Spleen (tissue), 11 donors: ENCODE data around the gene DNMT1. TPM values are rescaled to one million over a fixed set of nuclear protein-coding genes. Genes with fewer than 3 reads are reported as not detected.

Source experiments
- DNase-seq: peaks from one replicate; pipeline ENCODE4 v3.0.0-alpha.2; 2020
- H3K27ac ChIP-seq, 8 donors: fragments of 200-600 bp; sonication (generic) in 7 of 8; 1 replicate in 4 of 8; 2 replicates in 4 of 8; pipeline versions ENCODE4 v1.5.0 to v1.8.0; 2016 to 2021; ENCODE audit warnings: inconsistent platforms in 4 of 8, mild to moderate bottlenecking in 4 of 8, moderate library complexity in 1 of 8
- H3K27me3 ChIP-seq, 7 donors: fragments of 200-600 bp; sonication (generic) in 6 of 7; replicated peaks in 1 of 7; 1 replicate in 4 of 7; 2 replicates in 3 of 7; pipeline versions ENCODE4 v1.5.0 to v1.8.0; 2016 to 2021; ENCODE audit warnings: inconsistent platforms in 3 of 7, mild to moderate bottlenecking in 1 of 7
- H3K36me3 ChIP-seq, 6 donors: fragments of 200-600 bp; sonication (generic) in 5 of 6; 1 replicate in 4 of 6; 2 replicates in 2 of 6; pipeline versions ENCODE4 v1.5.0 to v1.8.0; 2016 to 2021; ENCODE audit warnings: inconsistent platforms in 2 of 6
- H3K4me1 ChIP-seq, 6 donors: fragments of 200-600 bp; sonication (generic) in 5 of 6; 1 replicate in 3 of 6; 2 replicates in 3 of 6; pipeline versions ENCODE4 v1.5.0 to v1.8.0; 2016 to 2021; ENCODE audit warnings: inconsistent platforms in 3 of 6
- H3K4me3 ChIP-seq, 8 donors: fragments of 200-600 bp; sonication (generic) in 7 of 8; 1 replicate in 4 of 8; 2 replicates in 4 of 8; pipeline versions ENCODE4 v1.5.0 to v1.8.0; 2016 to 2021; ENCODE audit warnings: inconsistent platforms in 4 of 8, mild to moderate bottlenecking in 4 of 8, moderate library complexity in 2 of 8
- H3K9me3 ChIP-seq, 8 donors: fragments of 200-600 bp; sonication (generic) in 7 of 8; 1 replicate in 4 of 8; 2 replicates in 4 of 8; pipeline versions ENCODE4 v1.5.0 to v1.8.0; 2016 to 2021; ENCODE audit warnings: inconsistent platforms in 4 of 8
- CTCF ChIP-seq, 11 experiments: fragments of 200-600 bp in 7 of 11; fragments of 450-650 bp in 4 of 11; sonication (generic) in 4 of 11; IDR thresholded peaks in 8 of 11; conservative IDR thresholded peaks in 3 of 11; 1 replicate in 7 of 11; 2 replicates in 4 of 11; pipeline versions ENCODE4 v1.4.0 to v1.8.0; 2016 to 2021; ENCODE audit warnings: antibody characterized with exemption in 11 of 11, inconsistent platforms in 4 of 11, mild to moderate bottlenecking in 1 of 11
- POLR2A ChIP-seq, 3 donors: fragments of 450-650 bp; IDR thresholded peaks; one replicate each; pipeline ENCODE4 v1.5.1; 2017; ENCODE audit warnings: antibody characterized with exemption in 3 of 3, mild to moderate bottlenecking in 1 of 3
- POLR2AphosphoS5 ChIP-seq, 3 donors: sonication (generic); formaldehyde crosslinking; IDR thresholded peaks; one replicate each; pipeline ENCODE4 v1.5.1; 2017; ENCODE audit warnings: antibody characterized with exemption in 3 of 3
- WGBS, 5 donors: extraction: QIAGEN DNeasy Blood & Tissue Kit in 3 of 5; methylation state at CpG; one replicate each; pipeline versions ENCODE4 v1.1.5 to v1.1.7; 2013 to 2018; 5-methylcytosine and 5-hydroxymethylcytosine counted together
- intact Hi-C: fragments of 100-400 bp; cut with DNase I; formaldehyde crosslinking; loops from one replicate; pipeline ENCODE4 v1.15.0; 2023; ENCODE audit warnings: low total_unique reads
- polyA plus RNA-seq, 3 donors: library from polyadenylated mRNA; stranded (reverse); fragments of 200-250 nt; gene quantifications; one replicate each; pipeline ENCODE4 v1.2.1, GENCODE V29; 2013
- total RNA-seq, 7 donors: library from RNA; depleted of rRNA in 3 of 7; stranded (reverse); fragments of >200 nt in 3 of 7; fragmentation: NEBNext Ultra II Directional in 4 of 7; extraction: Animal tissue kit (Norgen Biotek cat#: 25700) in 4 of 7; gene quantifications; one replicate each; pipeline versions ENCODE4 v1.1.0 to v1.2.1, GENCODE V29; 2016 to 2021
- donor health status: healthy with polysubstance abuse.
- donor health status: DM: no; HTN: no; CAD: no; lungs with moderate emphysema.
- donor health status: DM: no; HTN: no; CAD: no.
- donor health status: Bipolar disorder and iron deficiency.
- donor health status: healthy.
- donor health status: DM: no; HTN: no; CAD: no.
- donor health status: DM: yes; HTN: yes; CAD: no.

DNMT1 gene
- total and polyA plus RNA-seq, 10 donors = 40.6 to 131 (median 71.8) TPM

GRCh38 chr19:10139952-10140351, 54.8 kb downstream of the DNMT1 start:
- H3K27ac ChIP-seq = no peak overlapping the region
- intact Hi-C loops = no loop called here
- H3K9me3 ChIP-seq = no peaks in the 10 kb centered on the region
- no peak for DNase-seq
- no peak overlapping the region for H3K4me3 ChIP-seq
- H3K27me3 ChIP-seq = no peaks in the 10 kb centered on the region
- peaks cover 0 to 30% (median 0%) of the 10 kb centered on the region in 6 donors for H3K4me1 ChIP-seq
- WGBS, 5 donors = 93 to 97% (median 95%) methylated on average over 23 of the region's 23 CpGs
- peaks cover 0 to 100% (median 99%) of the 10 kb centered on the region in 6 donors for H3K36me3 ChIP-seq
- TF ChIP-seq CTCF (IDR thresholded peaks at IDR 0.05 in 8 of 11, conservative IDR thresholded peaks at IDR 0.05 in 3 of 11) = no peak
- TF ChIP-seq POLR2A (IDR thresholded peaks at IDR 0.05) = no peak
- TF ChIP-seq POLR2AphosphoS5 (IDR thresholded peaks at IDR 0.05) = no peak

GRCh38 chr19:10138879-10139795, 55.6 kb downstream of the DNMT1 start:
- Histone ChIP-seq H3K27me3 (no peaks in the 10 kb centered on the region), H3K4me1 (peaks cover 0 to 26% (median 0%) of the 10 kb centered on the region in 6 donors), H3K4me3 (no peak overlapping the region), H3K36me3 (peaks cover 0 to 100% (median 99%) of the 10 kb centered on the region in 6 donors), H3K9me3 (no peaks in the 10 kb centered on the region), H3K27ac (no peak overlapping the region)
- no peak for TF ChIP-seq POLR2AphosphoS5 (IDR thresholded peaks at IDR 0.05)
- no peak for TF ChIP-seq CTCF (IDR thresholded peaks at IDR 0.05 in 8 of 11, conservative IDR thresholded peaks at IDR 0.05 in 3 of 11)
- 90 to 96% (median 95%) methylated on average over 20 to 27 of the region's 27 CpGs for WGBS, 5 donors
- DNase-seq = no peak
- intact Hi-C loops = no loop called here

GRCh38 chr19:10137751-10138682, 56.7 kb downstream of the DNMT1 start:
- Histone ChIP-seq H3K9me3 (no peaks in the 10 kb centered on the region), H3K27me3 (no peaks in the 10 kb centered on the region), H3K4me3 (no peak overlapping the region), H3K36me3 (peaks cover 0 to 100% (median 99%) of the 10 kb centered on the region in 6 donors), H3K4me1 (peaks cover 0 to 15% (median 0%) of the 10 kb centered on the region in 6 donors), H3K27ac (no peak overlapping the region)
- TF ChIP-seq POLR2AphosphoS5 (IDR thresholded peaks at IDR 0.05) = no peak
- no peak for TF ChIP-seq POLR2A (IDR thresholded peaks at IDR 0.05)
- no peak for TF ChIP-seq CTCF (IDR thresholded peaks at IDR 0.05 in 8 of 11, conservative IDR thresholded peaks at IDR 0.05 in 3 of 11)
- DNase-seq = no peak
- intact Hi-C loops = no loop called here
- WGBS, 5 donors = 88 to 93% (median 91%) methylated on average over 12 to 38 of the region's 38 CpGs
